ENCODE data around the gene KCNJ6.

Gene KCNJ6

DNA sequence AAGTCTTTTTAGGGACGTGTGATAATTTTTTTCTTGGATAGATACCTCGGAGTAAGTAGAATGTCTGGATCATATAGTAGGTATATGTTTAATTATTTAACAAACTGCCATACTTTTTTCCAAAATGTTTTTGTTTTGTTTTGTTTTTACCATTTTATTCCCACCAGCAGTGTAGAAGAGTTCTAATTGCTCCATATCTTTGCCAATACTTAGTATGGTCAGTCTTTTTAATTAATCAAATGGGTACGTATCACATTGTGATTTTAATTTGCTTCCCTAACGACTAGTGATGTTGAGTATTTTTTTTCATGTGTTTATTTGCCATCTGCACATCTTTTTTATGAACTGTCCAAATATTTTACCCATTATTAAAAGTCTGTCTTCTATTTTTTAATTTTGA lies 23.6 kb upstream of the KCNJ6 start:
- Histone ChIP-seq H3K4me3 (ENCODE audit: insufficient read depth in 1 of 2, low read depth in 1 of 2, low read length in 2 of 2) (no peak overlapping the region), H3K4ac (ENCODE audit: low read depth in 1 of 2, low read length in 2 of 2) (no peak overlapping the region), H3K27me3 (ENCODE audit: control insufficient read depth in 1 of 2, insufficient read depth in 1 of 2, low read length in 2 of 2) (peaks cover 4 to 8% of the 10 kb centered on the region in 2 experiments), H2BK15ac (ENCODE audit: low read depth, poor library complexity, severe bottlenecking) (no peak overlapping the region), H3K9me3 (ENCODE audit: control insufficient read depth, low read length) (no peaks in the 10 kb centered on the region), H2BK5ac (ENCODE audit: low read depth, low read length, poor library complexity, severe bottlenecking) (no peak overlapping the region), H3K27ac (ENCODE audit: low read length, poor library complexity, severe bottlenecking) (no peak overlapping the region), H2AK5ac (ENCODE audit: low read length, severe bottlenecking) (no peak overlapping the region), H3K18ac (ENCODE audit: low read depth in 1 of 2, low read length in 2 of 2) (no peak overlapping the region), H4K8ac (ENCODE audit: low read length) (no peak overlapping the region), H2BK120ac (ENCODE audit: low read depth, low read length) (no peak overlapping the region), H2BK12ac (ENCODE audit: low read length in 2 of 2) (no peak overlapping the region), H3K36me3 (ENCODE audit: control insufficient read depth in 1 of 2, insufficient read depth in 2 of 2, low read depth in 1 of 2, low read length in 2 of 2) (no peaks in the 10 kb centered on the region), H2AFZ (ENCODE audit: low read depth, low read length) (no peak overlapping the region), H3K79me1 (replicated peaks; ENCODE audit: low read length, poor library complexity, severe bottlenecking) (no peaks in the 10 kb centered on the region), H3K23ac (ENCODE audit: low read length in 2 of 2) (no peak overlapping the region), H4K91ac (ENCODE audit: low read length) (no peak overlapping the region), H3K4me1 (ENCODE audit: control insufficient read depth, insufficient read depth, low read depth, low read length) (no peaks in the 10 kb centered on the region), H3K9ac (ENCODE audit: low read length) (no peak overlapping the region), H3K14ac (ENCODE audit: low read length in 2 of 2) (no peak overlapping the region), H3K4me2 (ENCODE audit: low read length, poor library complexity, severe bottlenecking) (no peak overlapping the region)
- WGBS = 100% methylated on average over 1 of the region's 4 CpGs
- DNase-seq = no peak

DNA sequence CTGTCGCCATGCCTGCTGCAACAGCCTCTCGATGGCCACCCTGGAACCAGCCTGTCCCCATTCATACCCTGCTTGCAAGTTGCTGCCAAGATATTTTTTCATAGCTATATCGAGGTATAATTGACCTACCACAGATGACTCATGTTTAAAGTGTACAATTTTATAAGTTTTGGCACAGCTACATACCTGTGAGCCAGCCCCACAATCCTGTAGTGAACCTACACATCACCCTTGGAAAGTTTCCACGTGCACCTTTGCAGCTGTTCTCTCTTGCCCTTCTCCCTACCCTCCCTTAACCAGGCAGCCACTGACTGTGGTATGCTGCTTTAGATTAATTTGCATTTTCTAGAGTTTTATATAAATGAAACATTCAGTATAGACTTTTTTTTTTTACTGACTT lies 23.0 kb upstream of the KCNJ6 start:
- H3K9me3 ChIP-seq (ENCODE audit: control insufficient read depth, low read length) = peaks cover 4% of the 10 kb centered on the region
- no peak for DNase-seq
- H2BK5ac ChIP-seq (ENCODE audit: low read depth, low read length, poor library complexity, severe bottlenecking) = no peak overlapping the region
- 89% methylated on average over 4 of the region's 4 CpGs for WGBS
- no peak overlapping the region for H2BK120ac ChIP-seq (ENCODE audit: low read depth, low read length)
- H3K4me3 ChIP-seq (ENCODE audit: insufficient read depth in 1 of 2, low read depth in 1 of 2, low read length in 2 of 2) = no peak overlapping the region
- H2AK5ac ChIP-seq (ENCODE audit: low read length, severe bottlenecking) = no peak overlapping the region
- no peak overlapping the region for H3K4ac ChIP-seq (ENCODE audit: low read depth in 1 of 2, low read length in 2 of 2)
- H3K4me2 ChIP-seq (ENCODE audit: low read length, poor library complexity, severe bottlenecking) = no peak overlapping the region
- H3K36me3 ChIP-seq (ENCODE audit: control insufficient read depth in 1 of 2, insufficient read depth in 2 of 2, low read depth in 1 of 2, low read length in 2 of 2) = no peaks in the 10 kb centered on the region
- H3K18ac ChIP-seq (ENCODE audit: low read depth in 1 of 2, low read length in 2 of 2) = no peak overlapping the region
- no peak overlapping the region for H2BK12ac ChIP-seq (ENCODE audit: low read length in 2 of 2)
- no peak overlapping the region for H2BK15ac ChIP-seq (ENCODE audit: low read depth, poor library complexity, severe bottlenecking)
- no peak overlapping the region for H4K91ac ChIP-seq (ENCODE audit: low read length)
- peaks cover 0 to 4% of the 10 kb centered on the region in 2 experiments for H3K27me3 ChIP-seq (ENCODE audit: control insufficient read depth in 1 of 2, insufficient read depth in 1 of 2, low read length in 2 of 2)
- no peak overlapping the region for H3K9ac ChIP-seq (ENCODE audit: low read length)
- H4K8ac ChIP-seq (ENCODE audit: low read length) = no peak overlapping the region
- H3K23ac ChIP-seq (ENCODE audit: low read length in 2 of 2) = no peak overlapping the region
- no peak overlapping the region for H3K27ac ChIP-seq (ENCODE audit: low read length, poor library complexity, severe bottlenecking)
- no peaks in the 10 kb centered on the region for H3K79me1 ChIP-seq (replicated peaks; ENCODE audit: low read length, poor library complexity, severe bottlenecking)
- no peak overlapping the region for H3K14ac ChIP-seq (ENCODE audit: low read length in 2 of 2)
- no peaks in the 10 kb centered on the region for H3K4me1 ChIP-seq (ENCODE audit: control insufficient read depth, insufficient read depth, low read depth, low read length)
- no peak overlapping the region for H2AFZ ChIP-seq (ENCODE audit: low read depth, low read length)

DNA sequence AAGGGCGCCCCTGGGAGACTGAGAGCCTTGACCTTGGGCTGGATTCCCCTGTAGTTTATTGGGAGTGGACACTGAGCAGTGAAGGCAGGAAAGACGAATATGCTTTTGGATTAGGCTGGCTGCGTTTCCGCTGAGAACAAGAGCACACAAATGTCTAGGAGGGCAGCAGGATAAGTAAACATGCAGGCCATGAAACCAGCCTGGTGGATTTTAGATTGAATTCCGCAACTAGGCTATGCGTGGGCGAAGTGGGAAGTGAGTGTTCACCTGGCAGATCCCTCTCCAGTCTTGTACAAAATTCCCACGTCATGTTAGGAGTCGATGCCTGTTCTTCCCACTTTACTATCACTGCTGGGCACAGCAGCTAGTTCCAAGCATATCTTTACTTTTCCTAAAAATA lies 21.4 kb upstream of the KCNJ6 start:
- no peak overlapping the region for H3K18ac ChIP-seq (ENCODE audit: low read depth in 1 of 2, low read length in 2 of 2)
- H3K4me3 ChIP-seq (ENCODE audit: insufficient read depth in 1 of 2, low read depth in 1 of 2, low read length in 2 of 2) = no peak overlapping the region
- H2BK120ac ChIP-seq (ENCODE audit: low read depth, low read length) = no peak overlapping the region
- no peak overlapping the region for H2AFZ ChIP-seq (ENCODE audit: low read depth, low read length)
- no peak overlapping the region for H4K8ac ChIP-seq (ENCODE audit: low read length)
- no peaks in the 10 kb centered on the region for H3K79me1 ChIP-seq (replicated peaks; ENCODE audit: low read length, poor library complexity, severe bottlenecking)
- no peak overlapping the region for H2AK5ac ChIP-seq (ENCODE audit: low read length, severe bottlenecking)
- DNase-seq = no peak
- peaks cover 15% of the 10 kb centered on the region for H3K9me3 ChIP-seq (ENCODE audit: control insufficient read depth, low read length)
- H3K4me2 ChIP-seq (ENCODE audit: low read length, poor library complexity, severe bottlenecking) = no peak overlapping the region
- H3K4ac ChIP-seq (ENCODE audit: low read depth in 1 of 2, low read length in 2 of 2) = no peak overlapping the region
- H2BK5ac ChIP-seq (ENCODE audit: low read depth, low read length, poor library complexity, severe bottlenecking) = no peak overlapping the region
- H3K14ac ChIP-seq (ENCODE audit: low read length in 2 of 2) = no peak overlapping the region
- 78% methylated on average over 7 of the region's 9 CpGs for WGBS
- H3K9ac ChIP-seq (ENCODE audit: low read length) = no peak overlapping the region
- H4K91ac ChIP-seq (ENCODE audit: low read length) = no peak overlapping the region
- no peaks in the 10 kb centered on the region for H3K36me3 ChIP-seq (ENCODE audit: control insufficient read depth in 1 of 2, insufficient read depth in 2 of 2, low read depth in 1 of 2, low read length in 2 of 2)
- no peak overlapping the region for H3K23ac ChIP-seq (ENCODE audit: low read length in 2 of 2)
- no peak overlapping the region for H3K27ac ChIP-seq (ENCODE audit: low read length, poor library complexity, severe bottlenecking)
- H2BK15ac ChIP-seq (ENCODE audit: low read depth, poor library complexity, severe bottlenecking) = no peak overlapping the region
- H3K27me3 ChIP-seq (ENCODE audit: control insufficient read depth in 1 of 2, insufficient read depth in 1 of 2, low read length in 2 of 2) = no peaks in the 10 kb centered on the region
- H3K4me1 ChIP-seq (ENCODE audit: control insufficient read depth, insufficient read depth, low read depth, low read length) = no peaks in the 10 kb centered on the region
- H2BK12ac ChIP-seq (ENCODE audit: low read length in 2 of 2) = no peak overlapping the region

DNA sequence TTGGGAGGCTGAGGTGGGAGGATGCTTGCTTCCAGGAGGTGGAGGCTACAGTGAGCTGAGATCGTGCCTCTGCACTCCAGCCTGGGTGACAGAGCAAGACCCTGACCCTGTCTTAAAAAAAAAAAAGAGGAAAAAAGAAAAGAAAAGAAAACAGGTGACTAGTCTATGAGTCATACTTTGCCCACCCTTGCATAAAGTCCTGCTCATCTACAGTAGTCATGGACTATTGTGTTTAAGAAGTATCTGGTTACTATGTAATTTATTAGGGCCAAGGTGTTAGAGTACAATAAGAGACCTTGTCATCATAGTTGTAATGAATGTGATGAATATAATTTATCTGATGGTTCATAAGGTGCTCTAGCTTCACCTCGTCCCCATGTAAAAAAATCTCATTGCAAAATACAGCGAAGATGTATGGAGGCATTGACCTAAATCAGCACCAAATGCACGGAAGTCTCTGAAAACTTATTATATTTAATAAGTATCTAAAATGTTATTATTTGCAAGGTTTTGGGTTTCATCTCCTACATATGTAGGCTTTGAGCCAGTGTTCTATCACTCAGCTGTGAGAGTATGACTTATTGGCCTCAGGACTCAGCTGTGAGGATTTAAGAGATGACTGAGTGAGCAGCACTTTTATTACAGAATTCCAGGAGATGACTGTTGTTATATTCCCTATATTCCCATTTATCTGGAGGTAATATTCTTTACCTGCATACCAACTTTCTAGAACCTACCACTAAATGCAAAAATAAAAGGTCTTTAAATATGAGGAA lies 19.9 kb upstream of the KCNJ6 start:
- H2BK12ac ChIP-seq (ENCODE audit: low read length in 2 of 2) = no peak overlapping the region
- H3K4ac ChIP-seq (ENCODE audit: low read depth in 1 of 2, low read length in 2 of 2) = no peak overlapping the region
- no peak overlapping the region for H3K27ac ChIP-seq (ENCODE audit: low read length, poor library complexity, severe bottlenecking)
- H4K91ac ChIP-seq (ENCODE audit: low read length) = no peak overlapping the region
- no peak overlapping the region for H3K4me2 ChIP-seq (ENCODE audit: low read length, poor library complexity, severe bottlenecking)
- H3K79me1 ChIP-seq (replicated peaks; ENCODE audit: low read length, poor library complexity, severe bottlenecking) = no peaks in the 10 kb centered on the region
- H3K4me1 ChIP-seq (ENCODE audit: control insufficient read depth, insufficient read depth, low read depth, low read length) = no peaks in the 10 kb centered on the region
- H2BK120ac ChIP-seq (ENCODE audit: low read depth, low read length) = no peak overlapping the region
- H2BK15ac ChIP-seq (ENCODE audit: low read depth, poor library complexity, severe bottlenecking) = no peak overlapping the region
- H3K27me3 ChIP-seq (ENCODE audit: control insufficient read depth in 1 of 2, insufficient read depth in 1 of 2, low read length in 2 of 2) = no peaks in the 10 kb centered on the region
- H2AK5ac ChIP-seq (ENCODE audit: low read length, severe bottlenecking) = no peak overlapping the region
- H3K14ac ChIP-seq (ENCODE audit: low read length in 2 of 2) = no peak overlapping the region
- DNase-seq = no peak
- H2AFZ ChIP-seq (ENCODE audit: low read depth, low read length) = no peak overlapping the region
- H3K4me3 ChIP-seq (ENCODE audit: insufficient read depth in 1 of 2, low read depth in 1 of 2, low read length in 2 of 2) = no peak overlapping the region
- no peak overlapping the region for H3K18ac ChIP-seq (ENCODE audit: low read depth in 1 of 2, low read length in 2 of 2)
- peaks cover 28% of the 10 kb centered on the region for H3K9me3 ChIP-seq (ENCODE audit: control insufficient read depth, low read length)
- no peak overlapping the region for H3K23ac ChIP-seq (ENCODE audit: low read length in 2 of 2)
- no peak overlapping the region for H3K9ac ChIP-seq (ENCODE audit: low read length)
- H4K8ac ChIP-seq (ENCODE audit: low read length) = no peak overlapping the region
- no peaks in the 10 kb centered on the region for H3K36me3 ChIP-seq (ENCODE audit: control insufficient read depth in 1 of 2, insufficient read depth in 2 of 2, low read depth in 1 of 2, low read length in 2 of 2)
- 92% methylated on average over 2 of the region's 4 CpGs for WGBS
- no peak overlapping the region for H2BK5ac ChIP-seq (ENCODE audit: low read depth, low read length, poor library complexity, severe bottlenecking)

Data from mesenchymal stem cell (in vitro differentiated cells and primary cell).